Endothelial cell (in vitro differentiated cells): ENCODE data around the gene GTF2H3. TPM values are rescaled to one million over a fixed set of nuclear protein-coding genes. Genes with fewer than 3 reads are reported as not detected.

Source experiments
- DNase-seq: peaks from one replicate; pipeline ENCODE4 v3.0.0; 2021; ENCODE audit warnings: low spot score
- H3K27ac Mint-ChIP-seq: one replicate; pipeline ENCODE4 v1.8.0; 2021; ENCODE audit warnings: mixed read lengths, inconsistent platforms; ENCODE audit not compliant: unreplicated experiment
- H3K27me3 Mint-ChIP-seq: one replicate; pipeline ENCODE4 v1.8.0; 2021; ENCODE audit warnings: mild to moderate bottlenecking, moderate library complexity, mixed read lengths, inconsistent platforms; ENCODE audit not compliant: unreplicated experiment
- H3K36me3 Mint-ChIP-seq: one replicate; pipeline ENCODE4 v1.8.0; 2021; ENCODE audit warnings: mild to moderate bottlenecking, low read depth, mixed read lengths, inconsistent platforms; ENCODE audit not compliant: unreplicated experiment
- H3K4me1 Mint-ChIP-seq: one replicate; pipeline ENCODE4 v1.8.0; 2021; ENCODE audit warnings: mild to moderate bottlenecking, mixed read lengths, inconsistent platforms; ENCODE audit not compliant: unreplicated experiment
- H3K4me3 Mint-ChIP-seq: one replicate; pipeline ENCODE4 v1.8.0; 2021; ENCODE audit warnings: mild to moderate bottlenecking, mixed read lengths, inconsistent platforms; ENCODE audit not compliant: unreplicated experiment
- H3K9me3 Mint-ChIP-seq: one replicate; pipeline ENCODE4 v1.8.0; 2021; ENCODE audit warnings: mixed read lengths, inconsistent platforms; ENCODE audit not compliant: unreplicated experiment
- total RNA-seq: library from RNA; stranded (reverse); fragmentation: NEBNext Ultra II Directional; extraction: Animal tissue kit (Norgen Biotek cat#: 25700); gene quantifications from one replicate; pipeline ENCODE4 v1.2.1, GENCODE V29; 2021; ENCODE audit not compliant: unreplicated experiment
- TF ChIP-seq, protein P1 (sequence below): fragments of 200-600 bp; sonication (generic); IDR thresholded peaks from one replicate; pipeline ENCODE4 v1.5.0; 2021; ENCODE audit warnings: antibody characterized with exemption; ENCODE audit not compliant: unreplicated experiment

Gene GTF2H3
- total RNA-seq, 1 donor from 2014 or later, result 23.1 TPM

DNA sequence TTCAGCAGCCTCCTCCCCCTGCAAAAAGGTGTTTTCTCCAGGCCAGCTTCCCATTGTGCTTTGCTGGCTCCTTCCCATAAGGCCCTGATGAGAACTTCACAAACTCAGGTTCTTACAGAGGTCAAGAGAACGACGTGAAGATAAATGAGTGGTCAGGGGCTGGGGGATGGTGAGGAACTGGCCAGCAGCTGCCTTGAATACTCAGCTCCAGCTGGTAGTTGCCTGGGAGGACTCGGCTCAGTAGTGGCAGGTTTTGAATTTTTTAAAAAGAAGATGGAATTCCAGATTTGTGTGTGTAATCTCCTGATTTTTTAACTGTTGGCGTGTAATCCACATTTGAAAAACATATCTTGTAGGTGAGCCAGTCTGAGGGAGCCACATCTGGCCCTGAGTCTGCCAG, 25.9 kb upstream of the GTF2H3 start:
- Mint-ChIP-seq H3K27me3 (peaks cover 4% of the 10 kb centered on the region), H3K9me3 (no peaks in the 10 kb centered on the region), H3K4me3 (no peak overlapping the region), H3K36me3 (peaks cover 42% of the 10 kb centered on the region), H3K4me1 (peaks cover 4% of the 10 kb centered on the region), H3K27ac (no peak overlapping the region)
- no peak for DNase-seq
- TF ChIP-seq, protein P1, sequence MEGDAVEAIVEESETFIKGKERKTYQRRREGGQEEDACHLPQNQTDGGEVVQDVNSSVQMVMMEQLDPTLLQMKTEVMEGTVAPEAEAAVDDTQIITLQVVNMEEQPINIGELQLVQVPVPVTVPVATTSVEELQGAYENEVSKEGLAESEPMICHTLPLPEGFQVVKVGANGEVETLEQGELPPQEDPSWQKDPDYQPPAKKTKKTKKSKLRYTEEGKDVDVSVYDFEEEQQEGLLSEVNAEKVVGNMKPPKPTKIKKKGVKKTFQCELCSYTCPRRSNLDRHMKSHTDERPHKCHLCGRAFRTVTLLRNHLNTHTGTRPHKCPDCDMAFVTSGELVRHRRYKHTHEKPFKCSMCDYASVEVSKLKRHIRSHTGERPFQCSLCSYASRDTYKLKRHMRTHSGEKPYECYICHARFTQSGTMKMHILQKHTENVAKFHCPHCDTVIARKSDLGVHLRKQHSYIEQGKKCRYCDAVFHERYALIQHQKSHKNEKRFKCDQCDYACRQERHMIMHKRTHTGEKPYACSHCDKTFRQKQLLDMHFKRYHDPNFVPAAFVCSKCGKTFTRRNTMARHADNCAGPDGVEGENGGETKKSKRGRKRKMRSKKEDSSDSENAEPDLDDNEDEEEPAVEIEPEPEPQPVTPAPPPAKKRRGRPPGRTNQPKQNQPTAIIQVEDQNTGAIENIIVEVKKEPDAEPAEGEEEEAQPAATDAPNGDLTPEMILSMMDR, result no peak

DNA sequence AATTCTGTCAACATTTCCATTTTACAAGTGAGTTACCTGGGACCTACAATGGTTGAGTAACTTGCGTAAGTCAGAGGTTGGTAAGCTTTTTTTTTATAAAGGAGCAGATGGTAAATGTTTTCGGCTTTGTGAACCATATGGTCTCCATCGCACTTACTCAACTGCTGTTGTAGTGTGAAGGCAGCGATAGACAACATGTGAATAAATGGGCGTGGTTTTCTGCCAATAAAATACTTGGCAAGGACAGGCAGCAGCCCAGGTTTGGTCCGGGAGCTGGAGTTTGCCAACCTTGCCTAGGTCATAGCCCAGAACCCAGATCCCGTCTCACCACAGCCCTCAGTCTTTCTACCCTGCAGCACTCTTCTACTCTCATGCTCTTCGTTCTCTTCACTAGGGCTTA, 25.4 kb upstream of the GTF2H3 start:
- Mint-ChIP-seq H3K27ac (no peak overlapping the region), H3K4me1 (no peaks in the 10 kb centered on the region), H3K36me3 (peaks cover 43% of the 10 kb centered on the region), H3K27me3 (no peaks in the 10 kb centered on the region), H3K4me3 (peak overlapping the region; percentile 27), H3K9me3 (no peaks in the 10 kb centered on the region)
- TF ChIP-seq, protein P1, result no peak
- DNase-seq, result no peak

DNA sequence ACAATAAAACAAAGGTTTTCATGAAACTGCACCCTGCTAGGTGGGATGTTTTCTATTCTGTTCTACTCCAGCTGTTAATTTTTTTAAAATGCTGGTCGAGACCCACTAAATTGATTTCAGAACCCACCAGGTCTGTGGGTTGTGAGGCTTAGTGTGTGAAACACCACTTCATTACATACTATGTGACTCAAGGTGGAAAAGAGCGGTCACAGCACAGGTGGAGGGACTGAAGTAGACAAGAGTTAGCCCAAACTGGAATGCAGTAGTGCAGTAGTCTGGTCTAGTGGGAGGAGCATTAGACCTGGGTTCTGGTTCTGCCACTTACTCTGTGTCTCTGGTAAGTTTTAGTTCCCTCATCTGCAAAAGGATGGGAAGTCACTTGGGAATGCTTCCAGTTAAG, 19.5 kb upstream of the GTF2H3 start:
- DNase-seq, result no peak
- TF ChIP-seq, protein P1, result no peak
- peaks cover 48% of the 10 kb centered on the region for H3K36me3 Mint-ChIP-seq
- no peaks in the 10 kb centered on the region for H3K9me3 Mint-ChIP-seq
- no peak overlapping the region for H3K4me3 Mint-ChIP-seq
- no peak overlapping the region for H3K27ac Mint-ChIP-seq
- no peaks in the 10 kb centered on the region for H3K4me1 Mint-ChIP-seq
- H3K27me3 Mint-ChIP-seq, result no peaks in the 10 kb centered on the region

DNA sequence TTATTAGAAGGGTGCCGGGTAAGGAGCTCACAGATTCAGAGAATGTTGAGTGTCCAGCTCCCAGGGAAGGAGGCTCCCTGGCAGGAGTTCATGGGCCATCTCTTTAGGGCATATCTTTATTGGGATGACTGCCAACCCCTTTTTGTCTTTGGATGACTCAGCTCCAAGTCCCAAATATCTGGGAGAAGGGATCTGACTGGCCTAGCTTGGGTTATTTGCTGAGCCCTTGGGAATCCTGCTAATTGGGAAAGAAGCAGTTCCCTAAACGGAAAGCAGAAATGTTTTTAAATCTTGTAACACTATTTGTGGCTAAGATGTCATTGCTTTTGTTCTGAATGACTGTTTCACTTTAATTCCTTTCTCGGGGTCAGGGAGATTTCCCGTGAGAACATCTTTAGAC, 19.1 kb upstream of the GTF2H3 start:
- Mint-ChIP-seq H3K27me3 (peaks cover 2% of the 10 kb centered on the region), H3K4me3 (peak overlapping the region; percentile 59), H3K36me3 (peaks cover 50% of the 10 kb centered on the region), H3K9me3 (no peaks in the 10 kb centered on the region), H3K27ac (no peak overlapping the region), H3K4me1 (no peaks in the 10 kb centered on the region)
- TF ChIP-seq, protein P1, result no peak
- no peak for DNase-seq

DNA sequence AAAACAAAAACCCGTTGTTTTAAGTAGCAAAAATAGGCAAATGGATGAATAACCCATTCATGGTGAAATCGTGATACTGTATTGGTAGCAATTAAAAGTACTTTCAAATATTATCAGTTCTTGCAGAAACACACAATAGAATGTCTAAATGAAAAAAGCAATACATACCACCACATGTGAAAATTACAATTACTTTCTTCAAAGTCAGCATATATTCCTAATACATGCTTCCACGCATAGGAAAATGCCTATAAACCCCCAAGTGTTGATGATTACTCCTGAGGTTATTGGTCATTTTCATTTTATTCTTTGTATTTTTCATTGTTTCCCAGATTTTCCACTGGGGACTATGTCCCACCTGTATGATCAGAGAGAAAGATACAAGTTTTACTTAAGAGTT, 16.5 kb upstream of the GTF2H3 start:
- H3K4me3 Mint-ChIP-seq, result no peak overlapping the region
- TF ChIP-seq, protein P1, result no peak
- H3K36me3 Mint-ChIP-seq, result peaks cover 55% of the 10 kb centered on the region
- H3K9me3 Mint-ChIP-seq, result no peaks in the 10 kb centered on the region
- H3K27ac Mint-ChIP-seq, result no peak overlapping the region
- H3K4me1 Mint-ChIP-seq, result no peaks in the 10 kb centered on the region
- no peak for DNase-seq
- peaks cover 2% of the 10 kb centered on the region for H3K27me3 Mint-ChIP-seq
